HG03442 (cell line): ENCODE measurements around the gene CAP1.
"Not testable (repeated sequence)": the region's sequence is repeated elsewhere in the genome, so short reads cannot be mapped to it uniquely, and the experiment has no call there.

ENCODE experiments used
- ATAC-seq: cut with Tn5 transposase; IDR thresholded peaks from one replicate; pipeline ENCODE4 v1.9.1; 2021; ENCODE audit warnings: mild to moderate bottlenecking, moderate library complexity; ENCODE audit not compliant: unreplicated experiment

CAP1 gene

DNA sequence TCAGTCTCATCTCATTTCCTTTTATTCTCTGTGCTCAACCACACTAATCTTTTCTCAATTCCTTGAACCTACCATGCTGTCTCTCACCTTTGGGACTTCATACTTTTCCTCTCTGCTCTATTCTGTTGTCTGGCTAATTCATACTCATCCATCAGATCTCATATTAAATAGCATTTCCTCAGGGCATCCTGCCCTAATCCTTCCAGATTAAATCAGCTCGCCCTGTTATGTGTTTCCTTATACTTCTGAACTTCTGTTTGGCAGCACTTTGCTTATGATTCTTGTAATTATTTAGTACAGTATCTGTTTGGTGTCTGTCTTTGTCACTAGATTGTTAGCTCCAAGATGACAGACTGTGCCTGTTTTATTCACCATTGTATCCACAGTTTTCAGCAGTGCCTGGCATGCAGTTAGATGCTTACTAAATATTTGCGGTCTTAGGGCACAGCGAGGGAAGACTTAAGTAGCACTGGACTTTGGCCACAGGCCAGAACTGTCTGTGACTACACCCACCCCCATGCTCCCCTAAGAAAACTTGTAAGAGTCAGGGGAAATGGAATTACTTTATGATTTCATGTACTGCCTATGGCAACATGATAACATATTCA, 9.9 kb upstream of the CAP1 start:
- ATAC-seq: no peak

DNA sequence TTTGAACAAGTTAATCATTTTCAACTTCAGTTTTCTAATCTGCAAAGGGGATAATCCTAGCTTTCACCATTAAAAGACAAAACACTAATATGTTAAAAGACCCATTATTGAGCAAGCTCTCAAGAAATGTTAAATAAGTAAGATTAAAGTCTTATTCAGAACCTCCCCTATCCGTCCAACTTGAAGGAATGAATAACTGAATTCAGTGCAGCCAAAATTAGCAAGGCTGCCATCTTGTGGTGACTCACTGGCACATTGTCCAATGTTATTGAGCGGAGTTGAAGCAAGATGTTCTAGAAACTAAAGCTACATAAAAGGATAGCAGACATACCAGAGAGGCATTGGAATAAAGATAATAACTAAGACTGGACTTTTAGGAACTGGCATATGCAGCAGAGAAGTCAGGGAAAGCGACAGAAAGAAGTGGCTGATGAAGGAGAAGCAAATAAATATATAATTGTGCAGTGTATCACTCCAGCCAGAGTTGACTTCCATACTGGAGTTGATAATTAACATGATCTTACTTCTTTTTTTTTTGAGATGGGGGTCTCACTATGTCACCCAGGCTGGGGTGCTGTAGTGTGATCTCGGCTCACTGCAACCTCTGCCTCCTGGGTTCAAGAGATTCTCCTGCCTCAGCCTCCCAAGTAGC, 8.2 kb upstream of the CAP1 start:
- ATAC-seq: no peak

DNA sequence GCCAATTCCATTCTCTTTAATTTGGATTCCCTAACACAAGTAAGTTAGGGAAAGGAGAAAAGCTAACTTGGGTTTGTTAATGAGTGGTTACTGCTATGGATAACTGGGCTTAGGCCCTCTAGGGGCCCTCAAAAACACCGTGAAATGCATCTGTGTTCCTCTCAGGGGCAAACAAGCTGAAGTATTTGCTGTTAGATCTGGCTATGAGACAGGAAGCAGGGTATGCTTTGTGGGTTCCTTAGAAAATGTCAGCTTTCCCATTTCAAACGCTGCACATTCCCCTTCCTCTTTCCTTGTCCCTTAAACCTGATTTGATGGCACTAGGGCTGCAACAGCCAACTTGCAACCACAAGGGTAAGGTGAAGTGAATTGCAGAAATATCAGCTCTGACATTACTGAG, 5.7 kb upstream of the CAP1 start:
- ATAC-seq: no peak

DNA sequence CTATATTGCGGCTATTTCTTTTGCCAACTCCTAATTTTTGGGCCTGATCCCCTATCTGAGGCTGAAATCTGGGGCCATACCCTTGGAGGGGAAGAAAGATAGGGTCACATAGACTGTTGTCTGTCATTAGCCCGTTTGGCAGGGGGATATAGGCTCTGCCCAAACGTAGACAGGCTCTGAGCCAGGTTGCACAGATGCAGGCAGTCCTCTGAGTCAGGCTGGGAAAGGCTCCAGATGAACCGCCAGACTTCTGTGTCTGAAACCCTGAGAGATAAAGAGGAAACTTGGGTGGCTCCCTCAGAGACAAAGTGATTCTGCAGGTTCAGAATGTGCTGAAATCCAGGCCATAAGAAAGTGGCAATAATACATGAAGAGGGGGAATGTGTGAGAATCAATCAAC, 4.0 kb upstream of the CAP1 start:
- ATAC-seq: no peak

DNA sequence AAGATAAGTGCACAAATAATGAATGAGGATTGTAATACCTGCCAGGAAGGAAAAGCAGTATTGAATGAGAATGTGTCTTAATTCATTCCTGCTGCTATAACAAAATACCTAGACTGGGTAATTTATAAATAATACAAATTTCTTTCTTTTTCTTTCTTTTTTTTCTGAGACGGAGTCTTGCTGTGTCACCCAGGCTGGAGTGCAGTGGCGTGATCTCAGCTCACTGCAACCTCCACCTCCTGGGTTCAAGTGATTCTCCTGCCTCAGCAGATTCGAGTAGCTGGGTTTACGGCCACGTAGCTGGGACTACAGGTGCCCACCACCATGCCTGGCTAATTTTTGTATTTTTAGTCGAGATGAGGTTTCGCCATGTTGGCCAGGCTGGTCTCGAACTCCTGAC, 3.3 kb upstream of the CAP1 start:
- not testable (repeated sequence) for ATAC-seq

DNA sequence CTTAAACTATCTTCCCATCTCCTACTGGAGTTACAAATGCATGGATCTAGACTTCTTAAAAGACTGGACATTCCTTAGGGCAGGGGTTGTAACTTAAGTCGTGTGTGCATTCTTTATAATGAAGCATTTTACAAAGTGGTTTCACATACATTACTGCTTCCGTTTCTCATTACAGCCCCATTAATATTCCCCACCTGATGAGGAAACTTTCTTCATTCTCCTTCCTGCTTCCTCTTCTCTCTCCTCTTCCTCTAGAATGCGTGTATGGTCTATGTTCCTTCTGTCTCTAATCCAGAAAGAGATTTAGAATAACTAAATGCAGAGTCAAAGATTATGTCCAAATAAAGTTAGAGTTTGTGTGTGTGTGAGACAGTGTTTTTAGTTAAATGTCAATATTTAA, 1.8 kb upstream of the CAP1 start:
- no peak for ATAC-seq

DNA sequence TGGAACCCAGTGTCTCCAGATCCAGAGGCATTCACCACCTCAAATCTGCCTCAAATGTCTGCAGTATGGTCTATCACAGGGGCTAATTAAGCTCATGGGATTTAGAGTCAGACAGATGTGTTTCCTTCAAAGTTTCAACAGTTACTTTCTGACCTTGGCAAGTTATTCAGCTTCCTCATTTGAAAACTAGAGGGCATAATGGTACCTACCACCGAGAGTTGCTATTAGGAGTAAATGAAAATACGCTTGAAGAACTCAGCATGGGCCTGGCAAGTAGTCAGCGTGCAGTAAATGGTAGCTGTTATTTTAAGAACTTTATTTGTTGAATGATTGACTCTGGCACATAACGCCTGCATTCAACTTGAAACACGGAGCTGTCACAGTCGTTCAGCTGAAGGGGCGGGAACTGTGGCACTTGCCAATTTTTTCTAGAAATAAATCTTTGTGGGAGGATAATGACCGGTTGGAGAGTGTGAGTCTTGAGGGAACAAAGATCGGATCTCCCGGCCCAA, 1.2 kb upstream of the CAP1 start:
- ATAC-seq: no peak

DNA sequence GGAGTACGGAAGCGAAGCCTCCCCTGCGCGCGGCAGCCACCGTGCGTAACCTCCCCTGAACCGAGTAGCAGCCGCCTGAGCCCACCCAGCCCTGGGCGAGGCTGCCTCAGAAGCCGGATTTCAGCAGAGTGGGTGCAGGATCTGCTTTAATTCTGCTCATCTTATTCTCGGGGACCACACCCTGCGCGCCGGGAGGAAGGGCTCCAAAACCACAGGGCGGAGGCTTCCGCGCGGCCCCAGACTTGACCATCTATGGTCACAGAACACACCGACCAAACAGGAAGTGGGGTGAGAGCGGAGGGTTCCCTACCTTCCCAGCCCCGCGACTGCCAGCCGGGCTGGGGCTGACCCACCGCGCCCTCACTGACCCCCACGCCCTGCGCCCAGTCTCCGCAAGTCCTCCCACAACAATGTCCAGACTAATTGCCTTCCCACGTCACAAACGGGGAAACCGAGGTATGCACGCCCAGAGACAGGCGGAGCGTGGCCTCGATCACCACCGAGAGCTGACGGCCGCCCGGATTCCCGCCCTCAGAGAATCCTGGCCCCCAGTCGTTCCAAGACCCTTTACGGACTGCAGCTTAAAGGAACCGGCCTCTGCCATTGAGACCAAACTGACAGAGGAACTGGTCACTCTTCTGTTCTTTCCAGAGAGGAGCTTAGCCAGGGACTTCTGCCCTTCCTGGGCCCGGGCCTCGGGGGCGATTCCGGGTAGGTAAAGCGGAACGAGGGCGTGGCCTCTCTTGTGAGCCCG, 595 bp upstream of the CAP1 start:
- ATAC-seq: peak; percentile 52

DNA sequence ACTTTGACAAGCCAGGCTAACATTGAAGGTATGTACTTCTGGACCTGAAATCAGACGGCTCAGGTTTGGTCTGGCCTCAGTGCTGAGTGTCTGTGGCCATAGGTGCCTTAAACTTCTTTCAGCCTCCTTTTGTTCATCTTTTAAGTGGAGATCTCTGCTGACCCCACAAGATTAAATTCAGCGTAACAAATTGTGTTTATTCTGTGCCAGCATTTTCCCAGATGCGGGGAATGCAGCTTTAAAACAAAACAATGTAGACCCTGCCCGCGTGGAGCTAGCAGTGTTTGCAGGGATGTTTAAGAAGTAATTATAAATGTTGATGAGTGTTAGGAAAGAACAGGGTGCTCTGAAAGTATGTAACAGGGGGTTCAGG, 923 bp downstream of the CAP1 start:
- ATAC-seq: no peak

DNA sequence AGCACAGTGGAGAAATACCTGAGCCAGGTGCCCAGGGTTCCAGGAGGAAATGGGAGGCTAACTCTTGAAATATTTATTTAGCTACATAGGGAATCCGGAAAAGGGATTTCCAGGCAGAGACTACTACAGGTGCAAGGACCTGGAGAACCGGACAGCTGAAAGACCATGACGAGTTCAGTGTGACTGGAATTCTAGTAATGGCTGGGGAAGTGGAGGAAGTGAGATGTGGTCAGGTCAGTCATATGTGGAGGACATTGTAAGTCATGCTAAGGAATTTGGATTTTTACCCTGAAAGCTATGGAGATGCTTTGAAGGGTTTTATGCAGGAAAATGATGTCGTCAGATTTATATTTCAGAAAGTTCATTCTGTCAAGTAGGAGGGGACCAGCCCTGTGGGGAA, 1.8 kb downstream of the CAP1 start:
- no peak for ATAC-seq

DNA sequence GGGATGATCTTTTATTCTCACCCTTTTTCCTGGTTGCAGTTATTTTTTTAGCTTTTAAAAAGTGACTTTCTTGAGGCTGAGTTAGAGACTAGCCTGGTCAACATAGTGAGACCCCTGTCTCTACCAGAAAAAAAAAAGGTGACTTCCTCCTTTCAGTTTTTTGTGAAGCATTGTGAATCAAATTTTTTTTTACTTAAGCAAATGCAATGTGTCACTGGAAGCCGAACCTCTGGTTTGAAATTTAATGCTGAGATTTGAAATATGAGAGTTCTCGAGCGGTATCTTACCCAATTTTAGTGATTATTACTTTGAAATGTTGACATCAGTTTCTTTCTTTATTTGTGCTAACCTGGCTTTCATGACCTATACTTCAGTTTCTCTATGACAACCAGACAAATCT, 3.6 kb downstream of the CAP1 start:
- ATAC-seq: no peak

DNA sequence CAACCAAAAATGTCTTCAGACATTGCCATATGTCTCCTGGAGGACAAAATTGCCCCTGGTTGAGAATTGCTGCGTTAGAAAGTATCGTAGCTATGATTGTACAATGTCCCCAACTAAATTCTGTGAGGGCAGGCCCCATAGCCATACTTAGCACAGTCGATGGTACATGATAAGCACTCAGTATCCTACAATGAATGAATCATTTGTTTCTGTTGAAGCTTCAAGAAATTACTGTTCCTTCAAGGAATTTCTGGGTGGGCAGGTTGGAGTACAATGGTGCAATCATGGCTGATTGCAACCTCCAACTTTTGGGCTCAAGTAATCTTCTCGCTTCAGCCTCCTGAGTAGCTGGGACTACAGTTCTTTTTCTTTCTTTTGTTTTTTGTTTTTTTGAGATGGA, 4.7 kb downstream of the CAP1 start:
- ATAC-seq: no peak

DNA sequence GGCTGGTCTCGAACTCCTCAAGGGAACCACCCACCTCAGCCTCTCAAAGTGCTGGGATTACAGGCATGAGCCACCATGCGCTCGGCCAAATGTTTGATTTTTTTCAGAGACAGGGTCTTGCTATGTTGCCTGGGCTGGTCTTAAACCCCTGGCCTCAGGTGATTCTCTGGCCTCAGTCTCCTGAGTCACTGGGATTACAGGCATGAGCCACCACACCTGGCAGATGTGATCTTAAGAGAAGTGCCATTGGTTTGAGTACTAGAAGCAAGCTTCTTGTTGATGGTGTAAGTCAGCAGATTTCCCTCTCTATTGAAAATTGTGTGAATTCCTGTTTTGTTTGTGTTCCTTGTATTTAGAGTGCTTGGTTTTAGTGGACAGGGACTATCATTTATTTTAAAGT, 5.2 kb downstream of the CAP1 start:
- no peak for ATAC-seq

DNA sequence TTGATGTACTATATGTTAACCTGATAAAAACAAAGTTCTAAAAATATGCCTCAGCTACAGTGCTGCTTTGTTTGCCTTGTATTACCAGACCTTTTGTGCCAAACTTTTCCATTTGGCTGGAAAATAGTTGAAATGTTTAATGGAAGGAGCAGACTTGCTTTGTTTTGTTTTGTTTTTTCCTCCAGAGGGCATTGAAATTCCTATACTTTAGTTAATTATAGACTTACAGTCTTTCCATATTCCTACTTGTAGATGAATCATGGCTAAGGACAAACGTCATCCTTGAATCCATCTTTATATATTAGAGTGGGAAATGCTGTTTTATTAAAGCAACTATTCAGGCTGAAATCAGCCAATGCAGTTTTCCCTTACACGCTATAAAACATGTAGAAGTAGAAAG, 6.7 kb downstream of the CAP1 start:
- ATAC-seq: no peak

DNA sequence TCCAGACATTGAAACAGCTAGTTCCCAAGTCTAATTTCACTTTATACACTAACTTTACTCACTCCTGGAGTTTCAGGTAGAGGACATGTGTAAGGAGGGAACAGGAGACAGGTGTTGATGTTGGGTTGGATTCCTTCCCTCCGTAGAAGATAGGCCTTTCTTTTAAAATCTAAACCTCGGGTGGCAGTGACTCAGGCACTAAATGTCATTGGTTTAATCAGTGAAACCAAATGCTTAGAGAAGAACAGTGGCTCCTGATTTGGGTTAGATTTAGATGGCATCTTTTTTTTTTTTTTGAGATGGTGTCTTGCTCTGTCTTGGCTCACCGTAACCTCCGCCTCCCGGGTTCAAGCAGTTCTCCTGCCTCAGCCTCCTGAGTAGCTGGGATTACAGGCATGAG, 7.2 kb downstream of the CAP1 start:
- ATAC-seq: no peak

DNA sequence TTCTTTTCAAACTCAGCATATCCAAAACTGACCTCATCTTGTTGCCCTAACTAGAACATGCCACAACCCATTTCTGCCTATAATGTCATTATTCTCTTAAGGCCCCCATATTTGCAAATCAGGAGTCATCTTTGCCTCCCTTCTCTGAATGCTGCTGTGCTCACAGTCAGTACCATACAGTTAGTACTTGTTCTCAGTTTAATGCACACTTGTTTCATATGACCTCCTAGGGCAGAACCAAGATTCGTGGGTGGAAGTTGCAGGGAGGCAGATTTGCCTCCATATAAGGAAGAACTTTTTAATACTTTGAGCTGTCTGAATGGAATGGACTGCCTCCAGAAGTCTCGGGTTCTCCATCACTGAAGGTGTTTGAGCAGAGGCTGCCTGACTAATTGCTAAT, 9.2 kb downstream of the CAP1 start:
- no peak for ATAC-seq

DNA sequence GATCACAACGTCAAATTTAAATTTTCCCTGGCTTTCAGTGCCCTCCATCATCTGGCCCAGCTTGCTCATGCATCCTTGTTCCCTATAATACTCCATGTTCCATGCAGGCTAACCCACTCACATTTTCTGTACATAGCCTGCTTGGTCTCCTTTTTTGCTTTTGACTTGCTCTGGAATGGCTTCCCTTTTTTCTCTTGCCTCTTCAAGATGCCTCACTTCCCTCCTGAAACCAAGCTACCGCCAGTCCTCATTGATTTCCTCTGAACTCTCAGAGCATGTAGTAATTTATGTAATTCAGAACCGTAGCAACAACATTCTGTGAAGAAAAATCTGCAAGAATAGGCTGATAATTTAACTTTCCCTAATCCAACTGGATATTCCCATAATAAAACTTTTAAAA, 10.3 kb downstream of the CAP1 start:
- no peak for ATAC-seq

DNA sequence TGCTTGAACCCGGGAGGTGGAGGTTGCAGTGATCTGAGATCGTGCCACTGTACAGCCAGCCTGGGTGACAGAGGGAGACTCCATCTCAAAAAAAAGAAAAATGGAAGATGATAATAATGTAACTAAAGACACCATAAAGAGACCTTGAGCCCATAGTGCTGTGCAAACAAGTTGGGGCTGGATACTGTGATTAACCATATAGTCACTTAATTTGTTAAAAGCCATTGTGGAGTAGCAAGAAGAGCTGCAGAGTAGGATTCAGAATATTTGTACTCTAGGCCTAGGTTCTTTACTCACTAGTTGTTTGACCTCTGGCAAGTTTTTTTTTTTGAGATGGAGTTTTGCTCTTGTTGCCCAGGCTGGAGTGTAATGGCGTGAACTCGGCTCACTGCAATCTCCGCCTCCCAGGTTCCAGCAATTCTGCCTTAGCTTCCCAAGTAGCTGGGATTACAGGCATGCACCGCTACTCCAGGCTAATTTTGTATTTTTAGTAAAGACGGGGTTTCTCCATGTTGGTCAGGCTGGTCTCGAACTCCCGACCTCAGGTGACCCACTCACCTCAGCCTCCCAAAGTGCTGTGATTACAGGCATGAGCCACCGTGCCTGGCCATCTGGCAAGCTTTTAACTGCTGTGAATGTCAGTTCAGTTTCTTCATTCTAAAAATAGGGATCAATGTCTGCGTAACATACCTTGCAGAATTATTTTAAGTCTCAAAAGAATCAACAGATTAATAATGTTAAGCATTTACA, 12.8 kb downstream of the CAP1 start:
- no peak for ATAC-seq

DNA sequence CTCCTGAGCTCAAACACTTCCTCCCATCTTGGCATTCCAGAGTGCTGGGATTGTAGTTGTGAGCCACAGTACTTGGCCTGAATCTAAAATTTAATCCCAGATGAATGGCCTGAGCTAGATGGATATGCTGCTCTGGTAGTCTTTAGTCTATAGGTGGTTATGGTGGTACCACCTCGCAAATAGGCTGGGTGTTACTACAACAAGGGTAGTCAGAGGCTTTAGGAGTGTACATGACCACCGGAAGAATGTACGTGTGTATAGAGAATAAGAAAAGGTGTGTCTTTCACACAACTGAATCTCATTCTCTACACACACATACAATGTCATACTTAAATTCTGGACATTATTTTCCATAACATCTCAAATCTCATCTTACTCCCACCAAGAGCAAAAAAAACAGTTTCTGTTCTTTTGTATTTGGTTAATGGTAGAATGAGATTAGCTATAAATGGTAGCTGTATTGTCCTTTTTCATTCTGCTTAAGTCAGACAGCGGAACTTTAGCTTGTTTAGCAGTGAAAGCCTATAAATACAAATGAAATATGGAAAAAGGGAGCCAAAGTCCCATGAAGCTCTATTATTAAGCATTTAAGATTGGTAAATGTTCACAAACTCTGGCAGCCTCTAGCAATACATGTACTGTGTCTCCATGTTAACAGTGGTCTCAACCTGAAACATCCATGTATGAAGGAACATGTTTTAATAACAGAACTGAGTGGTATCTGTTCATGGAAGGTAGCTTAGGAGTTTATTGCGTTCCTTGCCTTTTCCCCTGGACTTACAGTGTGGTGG, 16.2 kb downstream of the CAP1 start:
- no peak for ATAC-seq

DNA sequence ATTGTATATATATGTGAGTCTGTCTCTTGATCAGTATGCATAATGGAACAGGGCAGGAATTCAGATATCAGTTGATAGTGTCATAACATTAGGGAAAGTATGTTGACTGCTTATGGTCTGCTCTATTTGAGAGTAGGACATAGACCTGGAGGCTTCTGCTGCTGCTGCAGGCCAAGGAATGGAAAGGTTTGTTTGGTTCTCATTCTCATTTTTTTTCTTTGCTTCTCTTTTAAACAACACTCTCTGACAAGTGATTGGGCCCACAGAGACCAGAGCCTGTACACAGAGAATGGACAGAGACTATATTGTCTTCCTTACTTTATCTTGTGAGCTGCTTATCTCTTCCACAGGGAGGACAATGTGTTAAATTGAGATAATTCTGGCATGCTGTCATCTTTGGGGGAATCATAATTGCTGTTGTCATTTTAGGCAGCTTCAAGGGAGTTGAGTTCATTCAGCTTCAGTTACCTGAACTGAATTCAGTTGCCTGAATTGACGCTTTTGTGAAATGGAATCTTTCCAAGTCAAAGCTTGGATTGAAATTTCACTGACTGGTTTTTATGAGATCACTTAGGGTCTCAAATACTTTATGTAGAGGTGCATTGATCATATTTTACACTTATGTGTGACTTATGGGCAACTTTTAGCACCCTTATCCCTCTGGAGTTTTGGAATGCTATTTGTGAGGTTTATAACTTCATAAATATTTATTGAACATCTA, 16.9 kb downstream of the CAP1 start:
- ATAC-seq: no peak
